ENCODE measurements around the gene PML. TPM values are rescaled to one million over a fixed set of nuclear protein-coding genes. Genes with fewer than 3 reads are reported as not detected.

The PML gene
- polyA plus RNA-seq, 1 of the 3 experiments (the other 2 are of a cell fraction), result 18.4 TPM

- Histone ChIP-seq H3K9me2 (no peaks in the 10 kb centered on the region), H3K27me3 (ENCODE audit: insufficient read depth) (no peaks in the 10 kb centered on the region), H3K79me2 (ENCODE audit: insufficient read depth) (no peaks in the 10 kb centered on the region), H3K36me3 (replicated peaks in 1 of 2; ENCODE audit: control insufficient read depth in 1 of 2, insufficient read depth in 2 of 2, low read length in 1 of 2) (peaks cover 0 to 12% of the 10 kb centered on the region in 2 experiments), H3K4me1 (ENCODE audit: control insufficient read depth in 1 of 2, insufficient read depth in 2 of 2, low read depth in 1 of 2, low read length in 1 of 2) (peaks cover 30% of the 10 kb centered on the region in 2 experiments), H3K4me2 (no peak overlapping the region), H3F3A (replicated peaks; ENCODE audit: insufficient read depth) (peaks cover 15% of the 10 kb centered on the region), H3K4me3 (ENCODE audit: low read depth in 2 of 2, low read length in 1 of 2) (no peak overlapping the region), H3K9me3 (no peaks in the 10 kb centered on the region), H3K9ac (peak overlapping the region; percentile 61; the same call in 1 of the 2 replicates), H3K27ac (ENCODE audit: low read depth in 2 of 2, low read length in 1 of 2) (peak overlapping the region; percentile 75 to 92), H2AFZ (ENCODE audit: low read depth) (no peak overlapping the region), H4K20me1 (ENCODE audit: insufficient read depth) (no peaks in the 10 kb centered on the region)
- POLR2A ChIA-PET, result no interaction called here
- CTCF ChIA-PET, result interaction anchor here (1.0 to 2.4 kb wide), 14 partner anchors 12 to 370 kb away, joined by 3 to 54 read pairs (median 6); partner anchors contain the start of gene LOXL1
- no peak for TF ChIP-seq CTCF (IDR thresholded peaks at IDR 0.05)
- no peak for TF ChIP-seq EP300 (IDR thresholded peaks at IDR 0.05; ENCODE audit: borderline replicate concordance in 1 of 2, low read depth in 1 of 2, low read length in 1 of 2)
- no peak for TF ChIP-seq RAD21 (IDR thresholded peaks at IDR 0.05; ENCODE audit: low read length)
- TF ChIP-seq PBX3 (IDR thresholded peaks at IDR 0.05), result no peak
- no peak for TF ChIP-seq GATA2 (CRISPR knock-in tag; IDR thresholded peaks at IDR 0.05)
- no peak for TF ChIP-seq CHD2 (IDR thresholded peaks at IDR 0.05; ENCODE audit: low read length, partially characterized antibody)
- no peak for TF ChIP-seq MEF2A (IDR thresholded peaks at IDR 0.05; ENCODE audit: borderline replicate concordance, low read depth)
- TF ChIP-seq USF1 (IDR thresholded peaks at IDR 0.05; ENCODE audit: borderline replicate concordance, low read depth), result no peak
- TF ChIP-seq SIN3A (IDR thresholded peaks at IDR 0.05; ENCODE audit: borderline replicate concordance, low read depth, low read length), result no peak
- peak; percentile 32 for DNase-seq
- 94% methylated on average over 14 of the region's 21 CpGs for WGBS (ENCODE audit: low lambda C conversion rate)
These were observed 42.2 kb upstream of the PML start for GRCh38 chr15:73952171-73952912.

GRCh38 chr15:73952913-73953750 is 41.4 kb upstream of the PML start:
- Histone ChIP-seq H3K9me3 (no peaks in the 10 kb centered on the region), H3K36me3 (replicated peaks in 1 of 2; ENCODE audit: control insufficient read depth in 1 of 2, insufficient read depth in 2 of 2, low read length in 1 of 2) (peaks cover 0 to 8% of the 10 kb centered on the region in 2 experiments), H3K27me3 (ENCODE audit: insufficient read depth) (no peaks in the 10 kb centered on the region), H3K9ac (no peak overlapping the region), H2AFZ (ENCODE audit: low read depth) (no peak overlapping the region), H3K9me2 (no peaks in the 10 kb centered on the region), H3K4me1 (ENCODE audit: control insufficient read depth in 1 of 2, insufficient read depth in 2 of 2, low read depth in 1 of 2, low read length in 1 of 2) (peaks cover 30 to 33% of the 10 kb centered on the region in 2 experiments), H3F3A (replicated peaks; ENCODE audit: insufficient read depth) (peaks cover 20% of the 10 kb centered on the region), H3K4me3 (ENCODE audit: low read depth in 2 of 2, low read length in 1 of 2) (no peak overlapping the region), H3K27ac (ENCODE audit: low read depth in 2 of 2, low read length in 1 of 2) (no peak overlapping the region; a peak in 1 of 4 replicates), H4K20me1 (ENCODE audit: insufficient read depth) (no peaks in the 10 kb centered on the region), H3K4me2 (no peak overlapping the region), H3K79me2 (ENCODE audit: insufficient read depth) (no peaks in the 10 kb centered on the region)
- no peak for TF ChIP-seq PBX3 (IDR thresholded peaks at IDR 0.05)
- no peak for TF ChIP-seq RCOR1 (IDR thresholded peaks at IDR 0.05; ENCODE audit: low read length)
- no peak for TF ChIP-seq MAX (IDR thresholded peaks at IDR 0.05; ENCODE audit: low read depth)
- TF ChIP-seq GATA2 (CRISPR knock-in tag; IDR thresholded peaks at IDR 0.05), result no peak
- no peak for TF ChIP-seq EP300 (IDR thresholded peaks at IDR 0.05; ENCODE audit: borderline replicate concordance in 1 of 2, low read depth in 1 of 2, low read length in 1 of 2)
- no peak for TF ChIP-seq FOXM1 (IDR thresholded peaks at IDR 0.05; ENCODE audit: low read depth)
- no peak for TF ChIP-seq TEAD4 (IDR thresholded peaks at IDR 0.05; ENCODE audit: borderline replicate concordance, insufficient read depth)
- no peak for TF ChIP-seq ELF1 (IDR thresholded peaks at IDR 0.05)
- ChIA-PET CTCF (interaction anchor here (0.8 to 4.7 kb wide), 3 partner anchors 12 to 46 kb away, joined by 3 to 35 read pairs (median 13); no protein-coding TSS in a partner anchor), POLR2A (no interaction called here)
- peak; percentile 13 for DNase-seq
- 94% methylated on average over 6 of the region's 10 CpGs for WGBS (ENCODE audit: low lambda C conversion rate)
